GM10248 (cell line): ENCODE measurements around the gene SPPL3.
A peak's percentile ranks its signal among the peaks of the same experiment; 100 is the strongest.

Experiments used
- CTCF ChIA-PET: fragments of 300-600 bp; sonication (Branson Sonifier 250); formaldehyde crosslinking; extraction: SDS; loops from one replicate; lab custom pipeline; 2021; ENCODE audit warnings: antibody characterized with exemption; lab: Yijun Ruan, JAX
- POLR2A ChIA-PET: fragments of 350-650 bp; sonication (Branson Sonifier 250); formaldehyde crosslinking; extraction: SDS; loops from one replicate; lab custom pipeline; 2020; ENCODE audit warnings: antibody characterized with exemption; lab: Yijun Ruan, JAX
- DNase-seq: peaks from one replicate; pipeline ENCODE4 v3.0.0; 2012; ENCODE audit errors: extremely low spot score
- TF ChIP-seq, protein P1 (sequence below): IDR thresholded peaks from 2 replicates; pipeline ENCODE4 v1.5.1; 2012; ENCODE audit warnings: mild to moderate bottlenecking, low read depth; ENCODE audit errors: extremely low read depth, missing control alignments, control extremely low read depth

The SPPL3 gene

GRCh38 chr12:120861074-120861795, 42.9 kb downstream of the SPPL3 start:
- DNase-seq = no peak
- CTCF ChIA-PET = no interaction called here

GRCh38 chr12:120858306-120859088, 45.7 kb downstream of the SPPL3 start:
- no peak for DNase-seq
- TF ChIP-seq, protein P1, sequence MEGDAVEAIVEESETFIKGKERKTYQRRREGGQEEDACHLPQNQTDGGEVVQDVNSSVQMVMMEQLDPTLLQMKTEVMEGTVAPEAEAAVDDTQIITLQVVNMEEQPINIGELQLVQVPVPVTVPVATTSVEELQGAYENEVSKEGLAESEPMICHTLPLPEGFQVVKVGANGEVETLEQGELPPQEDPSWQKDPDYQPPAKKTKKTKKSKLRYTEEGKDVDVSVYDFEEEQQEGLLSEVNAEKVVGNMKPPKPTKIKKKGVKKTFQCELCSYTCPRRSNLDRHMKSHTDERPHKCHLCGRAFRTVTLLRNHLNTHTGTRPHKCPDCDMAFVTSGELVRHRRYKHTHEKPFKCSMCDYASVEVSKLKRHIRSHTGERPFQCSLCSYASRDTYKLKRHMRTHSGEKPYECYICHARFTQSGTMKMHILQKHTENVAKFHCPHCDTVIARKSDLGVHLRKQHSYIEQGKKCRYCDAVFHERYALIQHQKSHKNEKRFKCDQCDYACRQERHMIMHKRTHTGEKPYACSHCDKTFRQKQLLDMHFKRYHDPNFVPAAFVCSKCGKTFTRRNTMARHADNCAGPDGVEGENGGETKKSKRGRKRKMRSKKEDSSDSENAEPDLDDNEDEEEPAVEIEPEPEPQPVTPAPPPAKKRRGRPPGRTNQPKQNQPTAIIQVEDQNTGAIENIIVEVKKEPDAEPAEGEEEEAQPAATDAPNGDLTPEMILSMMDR = no peak
- ChIA-PET POLR2A (no interaction called here), CTCF (interaction anchor here (1.0 to 1.9 kb wide), 3 partner anchors 9 to 114 kb away, joined by 3 to 5 read pairs (median 4); no protein-coding TSS in a partner anchor)

More at GRCh38 chr12:120861074-120861795, 42.9 kb downstream of the SPPL3 start:
- TF ChIP-seq, protein P1 = no peak
- POLR2A ChIA-PET = no interaction called here

- CTCF ChIA-PET = interaction anchor here (0.8 to 2.0 kb wide), 18 partner anchors 8 to 209 kb away, joined by 3 to 22 read pairs (median 4); no protein-coding TSS in a partner anchor
- POLR2A ChIA-PET = no interaction called here
- TF ChIP-seq, protein P1 = peak; percentile 54
- no peak for DNase-seq
These were observed 47.2 kb downstream of the SPPL3 start for GRCh38 chr12:120856980-120857379.

- POLR2A ChIA-PET = no interaction called here
- CTCF ChIA-PET = interaction anchor here (0.9 to 2.0 kb wide), 18 partner anchors 7 to 208 kb away, joined by 3 to 22 read pairs (median 4); no protein-coding TSS in a partner anchor
- TF ChIP-seq, protein P1 = no peak
- DNase-seq = no peak
These were observed 48.2 kb downstream of the SPPL3 start for GRCh38 chr12:120855823-120856588.

- ChIA-PET POLR2A (no interaction called here), CTCF (interaction anchor here (1.0 to 1.6 kb wide), 3 partner anchors 31 to 117 kb away, joined by 3 read pairs; no protein-coding TSS in a partner anchor)
- DNase-seq = no peak
- TF ChIP-seq, protein P1 = no peak
These were observed 49.4 kb downstream of the SPPL3 start for GRCh38 chr12:120854804-120855203.

DNA sequence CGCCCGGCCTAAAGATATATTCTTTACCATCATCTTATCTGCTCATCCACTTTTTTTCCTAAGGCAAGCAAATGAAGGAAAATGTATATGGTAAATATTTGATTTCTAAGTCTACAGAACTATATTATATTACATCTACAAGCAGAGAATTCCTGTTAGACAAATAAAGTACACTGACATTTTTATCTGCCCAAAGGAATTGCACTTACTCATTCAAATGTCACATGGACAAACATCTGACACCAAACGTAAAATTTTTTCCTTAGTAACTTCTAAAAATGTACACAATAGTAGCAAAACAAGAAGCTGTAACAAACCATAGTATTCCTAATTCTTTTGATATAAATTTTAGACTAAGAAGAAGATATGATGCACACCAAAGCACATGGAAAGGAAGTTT, 51.0 kb downstream of the SPPL3 start:
- ChIA-PET POLR2A (no interaction called here), CTCF (interaction anchor here (0.6 to 0.8 kb wide), 2 partner anchors 11 to 40 kb away, joined by 3 read pairs; no protein-coding TSS in a partner anchor)
- no peak for DNase-seq
- TF ChIP-seq, protein P1 = no peak
